GM23338 (cell line): ENCODE data around the gene TIE1.

ENCODE experiments used
- CREB1 ChIP-seq: fragments of 250-450 bp; sonication (Bioruptor Pico); IDR thresholded peaks from 2 replicates; pipeline ENCODE4 v1.5.0; 2020; ENCODE audit warnings: low read depth, mild to moderate bottlenecking, moderate library complexity
- EZH2 ChIP-seq: fragments of 200-600 bp; sonication (generic); IDR thresholded peaks from one replicate; pipeline ENCODE4 v1.8.0; 2017; ENCODE audit warnings: antibody characterized with exemption, mild to moderate bottlenecking, low read depth; ENCODE audit not compliant: unreplicated experiment
- EZH2phosphoT487 ChIP-seq: fragments of 200-600 bp; sonication (generic); IDR thresholded peaks from one replicate; pipeline ENCODE4 v1.8.1; 2018; ENCODE audit warnings: antibody characterized with exemption; ENCODE audit not compliant: unreplicated experiment
- JUNB ChIP-seq: IDR thresholded peaks from one replicate; pipeline ENCODE4 v1.6.1; 2016; ENCODE audit warnings: antibody characterized with exemption; ENCODE audit not compliant: unreplicated experiment
- POLR2AphosphoS5 ChIP-seq: IDR thresholded peaks from 2 replicates; pipeline ENCODE4 v1.6.1; 2016; ENCODE audit warnings: antibody characterized with exemption, low read depth
- REST ChIP-seq: IDR thresholded peaks from one replicate; pipeline ENCODE4 v1.6.1; 2018; ENCODE audit warnings: antibody characterized with exemption; ENCODE audit not compliant: unreplicated experiment
- ZNF114 ChIP-seq: fragments of 250-450 bp; sonication (Bioruptor Pico); IDR thresholded peaks from 2 replicates; pipeline ENCODE4 v1.5.0; 2020; ENCODE audit warnings: mild to moderate bottlenecking, moderate library complexity
- TF ChIP-seq, protein P1 (sequence below), 2 experiments: fragments of 200-600 bp in 1 of 2; sonication (generic) in 1 of 2; conservative IDR thresholded peaks; 2 replicates each; pipeline versions ENCODE4 v1.5.1 to v1.6.1; 2016 to 2017; ENCODE audit warnings: antibody characterized with exemption in 2 of 2, low read depth in 2 of 2, mild to moderate bottlenecking in 2 of 2, moderate library complexity in 1 of 2

- TF ChIP-seq, protein P1, sequence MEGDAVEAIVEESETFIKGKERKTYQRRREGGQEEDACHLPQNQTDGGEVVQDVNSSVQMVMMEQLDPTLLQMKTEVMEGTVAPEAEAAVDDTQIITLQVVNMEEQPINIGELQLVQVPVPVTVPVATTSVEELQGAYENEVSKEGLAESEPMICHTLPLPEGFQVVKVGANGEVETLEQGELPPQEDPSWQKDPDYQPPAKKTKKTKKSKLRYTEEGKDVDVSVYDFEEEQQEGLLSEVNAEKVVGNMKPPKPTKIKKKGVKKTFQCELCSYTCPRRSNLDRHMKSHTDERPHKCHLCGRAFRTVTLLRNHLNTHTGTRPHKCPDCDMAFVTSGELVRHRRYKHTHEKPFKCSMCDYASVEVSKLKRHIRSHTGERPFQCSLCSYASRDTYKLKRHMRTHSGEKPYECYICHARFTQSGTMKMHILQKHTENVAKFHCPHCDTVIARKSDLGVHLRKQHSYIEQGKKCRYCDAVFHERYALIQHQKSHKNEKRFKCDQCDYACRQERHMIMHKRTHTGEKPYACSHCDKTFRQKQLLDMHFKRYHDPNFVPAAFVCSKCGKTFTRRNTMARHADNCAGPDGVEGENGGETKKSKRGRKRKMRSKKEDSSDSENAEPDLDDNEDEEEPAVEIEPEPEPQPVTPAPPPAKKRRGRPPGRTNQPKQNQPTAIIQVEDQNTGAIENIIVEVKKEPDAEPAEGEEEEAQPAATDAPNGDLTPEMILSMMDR (conservative IDR thresholded peaks at IDR 0.05; ENCODE audit: low read depth in 2 of 2) = no peak
- TF ChIP-seq POLR2AphosphoS5 (no peak), REST (no peak), CREB1 (no peak), EZH2phosphoT487 (no peak), EZH2 (no peak), JUNB (no peak), ZNF114 (no peak)
Measured at GRCh38 chr1:43252225-43252624, 48.6 kb upstream of the TIE1 start.
